HTERT RPE-1 (cell line): ENCODE results near the gene TSPAN2.

Experiments
- in situ Hi-C: fragments of 300-500 bp; cut with MboI; formaldehyde crosslinking; loops from 4 replicates; pipeline ENCODE4 v1.14.3; 2020; ENCODE audit warnings: low sequenced_read_pairs

The TSPAN2 gene

GRCh38 chr1:115089420-115090185, at the start of gene TSPAN2:
Gene TSPAN2 (minus strand): TSS chr1:115089503. CDS start chr1:115089432, 71 bp downstream.
- in situ Hi-C loops: no loop called here

- in situ Hi-C loops: no loop called here
These were observed 49.7 kb upstream of the TSPAN2 start for GRCh38 chr1:115138973-115139372.

GRCh38 chr1:115138271-115138670, 49.0 kb upstream of the TSPAN2 start:
- in situ Hi-C loops: no loop called here

- in situ Hi-C loops: no loop called here
These were observed 47.9 kb upstream of the TSPAN2 start for GRCh38 chr1:115137191-115137590.

GRCh38 chr1:115136706-115137105, 47.4 kb upstream of the TSPAN2 start:
- in situ Hi-C loops: no loop called here

- in situ Hi-C loops: no loop called here
These were observed 46.8 kb upstream of the TSPAN2 start for GRCh38 chr1:115136106-115136505.

- in situ Hi-C loops: no loop called here
These were observed 46.4 kb upstream of the TSPAN2 start for GRCh38 chr1:115135681-115136080.

- in situ Hi-C loops: no loop called here
These were observed 45.7 kb upstream of the TSPAN2 start for GRCh38 chr1:115134850-115135480.

- in situ Hi-C loops: no loop called here
These were observed 44.9 kb upstream of the TSPAN2 start for GRCh38 chr1:115134231-115134630.

GRCh38 chr1:115133440-115133839, 44.1 kb upstream of the TSPAN2 start:
- in situ Hi-C loops: no loop called here

- in situ Hi-C loops: no loop called here
These were observed 41.5 kb upstream of the TSPAN2 start for GRCh38 chr1:115130786-115131185.

GRCh38 chr1:115129071-115129640, 39.9 kb upstream of the TSPAN2 start:
- in situ Hi-C loops: no loop called here

GRCh38 chr1:115127539-115127938, 38.2 kb upstream of the TSPAN2 start:
- in situ Hi-C loops: no loop called here

GRCh38 chr1:115126516-115126915, 37.2 kb upstream of the TSPAN2 start:
- in situ Hi-C loops: no loop called here

GRCh38 chr1:115123116-115123515, 33.8 kb upstream of the TSPAN2 start:
- in situ Hi-C loops: no loop called here

GRCh38 chr1:115121793-115122192, 32.5 kb upstream of the TSPAN2 start:
- in situ Hi-C loops: no loop called here

GRCh38 chr1:115120296-115120695, 31.0 kb upstream of the TSPAN2 start:
- in situ Hi-C loops: no loop called here

GRCh38 chr1:115118611-115119010, 29.3 kb upstream of the TSPAN2 start:
- in situ Hi-C loops: no loop called here

GRCh38 chr1:115118086-115118485, 28.8 kb upstream of the TSPAN2 start:
- in situ Hi-C loops: no loop called here

GRCh38 chr1:115117298-115117697, 28.0 kb upstream of the TSPAN2 start:
- in situ Hi-C loops: no loop called here

GRCh38 chr1:115116512-115116911, 27.2 kb upstream of the TSPAN2 start:
- in situ Hi-C loops: no loop called here

- in situ Hi-C loops: no loop called here
These were observed 26.3 kb upstream of the TSPAN2 start for GRCh38 chr1:115115521-115116161.
